Right kidney (tissue), 1 donor: ENCODE measurements around the gene GRAMD1B.

Experiments
- DNase-seq: peaks from one replicate; pipeline ENCODE4 v3.0.0-alpha.2; 2016

The GRAMD1B gene

DNA sequence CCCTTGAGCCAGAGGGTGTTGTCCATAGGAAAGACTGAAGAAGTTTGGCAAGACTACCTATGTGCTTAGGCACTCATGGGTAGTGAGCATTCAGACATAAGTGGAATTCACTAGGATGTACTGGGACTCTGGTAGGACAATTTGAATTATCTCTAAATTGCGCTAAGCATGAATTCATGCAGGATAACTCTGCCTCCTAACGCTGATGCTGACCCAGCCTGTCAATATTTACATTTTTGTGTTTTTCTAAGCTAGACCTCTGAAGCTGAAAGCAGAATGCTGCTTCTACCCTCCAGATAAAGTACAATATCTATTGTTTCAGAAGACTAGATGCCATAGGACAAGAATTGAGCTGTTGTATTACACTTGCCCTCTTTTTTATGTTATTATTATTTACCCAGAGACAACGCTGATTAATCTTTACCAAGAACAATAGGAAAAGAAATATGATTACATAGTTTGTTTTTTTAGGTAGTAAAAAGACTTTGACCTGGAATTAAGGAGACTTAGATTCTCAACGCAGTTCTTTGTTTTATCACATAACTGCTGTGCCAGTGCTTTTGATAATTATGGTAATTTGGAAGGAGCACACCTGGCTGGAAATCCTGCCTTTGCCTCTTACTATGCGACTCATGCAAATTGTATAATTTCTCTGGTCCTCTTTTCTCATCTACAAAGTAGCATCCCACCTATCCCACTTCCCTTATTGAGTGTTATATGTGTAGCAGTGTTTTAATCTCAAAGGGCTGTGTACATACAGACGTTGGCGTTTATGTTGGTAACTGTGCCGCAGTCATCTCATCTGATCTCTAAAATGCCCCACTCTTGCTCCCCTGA is 21.2 kb upstream of the GRAMD1B start:
- no peak for DNase-seq

GRCh38 chr11:123409456-123410217 is 20.4 kb upstream of the GRAMD1B start:
- no peak for DNase-seq

DNA sequence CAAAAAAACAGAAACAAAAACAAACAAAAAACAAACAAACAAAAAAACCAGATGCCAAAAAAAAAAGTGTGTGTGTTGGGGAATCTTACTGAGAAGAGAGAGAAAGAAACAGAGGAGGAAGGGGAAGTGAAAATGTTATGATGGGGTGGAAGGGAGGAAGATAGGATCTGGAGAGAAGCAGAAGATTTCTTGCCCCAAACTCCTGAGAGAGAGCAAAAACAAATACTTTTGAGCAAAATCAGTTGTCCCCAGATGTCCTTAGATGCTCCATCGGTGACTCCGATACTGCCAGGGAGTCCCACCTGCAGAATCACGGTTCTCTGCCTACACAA is 19.9 kb upstream of the GRAMD1B start:
- DNase-seq: no peak

- no peak for DNase-seq
Observed at GRCh38 chr11:123413636-123414035, 16.4 kb upstream of the GRAMD1B start.

- no peak for DNase-seq
Observed at GRCh38 chr11:123416566-123416965, 13.5 kb upstream of the GRAMD1B start.

DNA sequence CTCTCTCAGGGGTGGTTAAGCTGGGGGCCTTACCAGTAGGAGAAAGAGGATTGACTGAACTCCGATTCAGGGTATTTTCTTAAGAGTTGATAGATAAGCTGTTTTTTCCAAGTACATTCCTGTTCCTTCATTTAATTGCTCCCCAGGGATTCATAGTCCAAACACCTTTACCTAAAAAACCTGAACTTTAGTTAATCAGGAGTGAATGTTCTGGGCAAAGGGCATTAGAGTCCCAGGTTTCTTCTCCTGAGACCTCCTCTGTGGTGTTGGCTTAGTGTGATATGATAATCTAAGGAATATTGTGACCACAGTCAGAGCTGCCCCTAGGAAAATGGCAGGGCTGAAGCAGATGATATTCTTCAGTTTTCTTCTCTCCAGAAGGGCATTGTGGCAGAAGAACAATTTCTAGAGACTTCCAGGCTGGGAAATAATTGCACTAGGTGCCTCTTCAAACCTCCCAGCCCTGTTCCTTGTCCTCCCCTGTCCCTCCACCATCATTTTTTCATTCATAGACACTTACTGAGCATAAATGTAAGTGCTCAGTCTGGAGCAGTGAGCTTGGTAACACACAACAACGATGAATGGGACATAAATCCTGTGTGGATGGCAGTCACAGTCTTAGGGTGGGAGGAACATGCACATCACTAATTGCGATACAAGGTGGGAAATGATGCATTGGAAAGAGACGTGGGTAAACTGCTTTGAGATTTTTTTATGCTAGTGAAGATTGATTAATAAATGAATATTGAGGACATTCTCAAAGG is 11.5 kb upstream of the GRAMD1B start:
- DNase-seq: no peak

DNA sequence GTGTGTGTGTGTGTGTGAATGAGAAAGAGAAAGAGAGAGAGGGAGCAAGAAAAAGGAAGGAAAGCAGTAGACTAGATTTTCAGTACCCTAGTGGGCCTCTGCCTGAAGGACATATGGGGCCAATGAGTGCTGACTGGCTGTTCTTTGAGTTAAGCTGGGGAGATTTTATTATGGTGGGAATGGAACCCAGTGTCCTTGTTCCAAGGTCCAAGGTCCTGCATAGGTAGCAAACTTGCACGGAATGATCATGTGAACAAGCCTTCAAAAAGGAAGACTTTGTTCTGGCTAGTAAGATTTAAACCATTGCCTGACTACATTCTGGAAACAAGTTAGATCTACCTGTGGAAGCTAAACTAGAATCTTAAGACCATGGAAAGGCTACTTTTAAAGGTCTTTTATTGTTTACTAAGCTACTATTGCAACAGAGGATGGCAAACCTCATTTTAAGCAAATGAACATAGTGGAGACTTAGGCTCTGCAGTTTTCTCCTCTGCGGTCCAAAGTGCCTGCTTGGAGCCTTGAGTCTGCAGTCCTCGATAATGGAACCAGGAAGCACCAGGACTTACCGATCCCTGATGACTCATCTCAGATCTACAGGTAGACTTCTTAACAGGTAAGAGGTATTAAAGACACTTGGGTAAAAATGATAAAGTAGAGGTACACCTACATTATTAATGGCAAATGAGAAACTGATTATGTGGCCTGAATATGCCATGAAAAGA is 10.2 kb upstream of the GRAMD1B start:
- no peak for DNase-seq

GRCh38 chr11:123421589-123421988 is 8.5 kb upstream of the GRAMD1B start:
- DNase-seq: no peak

DNA sequence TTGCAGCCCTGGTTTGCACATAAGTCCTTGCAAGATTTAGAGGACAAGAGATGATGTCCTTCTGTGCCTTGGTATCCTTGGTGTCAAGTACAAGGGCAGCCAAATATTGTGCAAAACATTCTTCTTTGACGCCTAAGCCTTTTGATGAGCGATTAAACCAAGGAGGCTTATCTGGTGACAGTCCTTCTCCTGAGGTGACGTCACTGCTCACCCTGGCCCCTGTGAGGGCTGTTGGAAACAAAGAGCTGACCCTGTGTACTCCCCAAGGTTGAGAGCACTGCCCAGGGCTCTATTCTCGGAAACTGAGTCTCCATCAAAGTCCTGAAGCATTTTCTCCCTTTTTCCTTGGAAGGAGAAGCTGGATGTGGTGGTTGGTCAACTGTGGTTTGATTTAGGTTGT is 4.7 kb upstream of the GRAMD1B start:
- DNase-seq: no peak

DNA sequence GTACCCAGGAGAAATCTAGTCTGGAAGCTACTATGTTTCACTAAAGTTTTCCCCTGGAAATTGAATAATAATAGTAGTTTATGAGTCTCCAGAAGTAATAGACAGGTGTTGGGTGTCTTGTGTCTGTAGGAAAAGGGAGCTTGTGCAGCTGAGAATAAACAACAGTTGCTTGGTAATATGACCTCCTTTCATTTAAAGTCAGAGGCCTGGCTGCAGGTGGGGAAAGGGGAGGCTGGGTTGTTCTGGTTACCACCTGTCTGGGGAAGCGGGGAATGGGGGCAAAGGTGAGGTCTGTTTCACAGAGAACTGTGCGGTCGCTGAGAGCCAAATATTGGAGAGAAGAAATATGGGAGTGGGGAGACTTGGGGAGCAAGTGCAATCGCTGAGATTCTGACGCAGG is 3.3 kb upstream of the GRAMD1B start:
- DNase-seq: no peak

DNA sequence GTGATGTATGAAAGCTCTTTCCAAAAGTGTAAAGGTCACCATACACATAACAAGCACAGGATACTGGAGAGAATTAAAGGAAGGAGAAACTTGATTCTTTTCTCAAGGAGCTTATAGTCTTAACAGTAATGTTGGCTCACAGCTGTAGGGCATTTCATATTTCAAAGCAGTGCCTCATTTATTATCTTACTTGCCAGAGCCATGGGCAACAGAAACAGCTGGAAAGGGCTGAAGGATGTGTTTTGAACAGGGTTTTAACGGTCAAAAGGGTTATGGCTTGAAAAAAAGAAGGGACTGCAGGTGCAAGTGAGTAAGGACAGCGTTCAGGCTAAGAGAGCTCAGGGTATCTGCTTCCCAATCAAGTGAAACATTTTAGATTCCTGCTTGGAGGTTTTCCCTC is 2.7 kb upstream of the GRAMD1B start:
- no peak for DNase-seq

GRCh38 chr11:123428116-123428715 is 1.9 kb upstream of the GRAMD1B start:
- DNase-seq: no peak

GRCh38 chr11:123429336-123429735 is 733 bp upstream of the GRAMD1B start:
- DNase-seq: no peak

DNA sequence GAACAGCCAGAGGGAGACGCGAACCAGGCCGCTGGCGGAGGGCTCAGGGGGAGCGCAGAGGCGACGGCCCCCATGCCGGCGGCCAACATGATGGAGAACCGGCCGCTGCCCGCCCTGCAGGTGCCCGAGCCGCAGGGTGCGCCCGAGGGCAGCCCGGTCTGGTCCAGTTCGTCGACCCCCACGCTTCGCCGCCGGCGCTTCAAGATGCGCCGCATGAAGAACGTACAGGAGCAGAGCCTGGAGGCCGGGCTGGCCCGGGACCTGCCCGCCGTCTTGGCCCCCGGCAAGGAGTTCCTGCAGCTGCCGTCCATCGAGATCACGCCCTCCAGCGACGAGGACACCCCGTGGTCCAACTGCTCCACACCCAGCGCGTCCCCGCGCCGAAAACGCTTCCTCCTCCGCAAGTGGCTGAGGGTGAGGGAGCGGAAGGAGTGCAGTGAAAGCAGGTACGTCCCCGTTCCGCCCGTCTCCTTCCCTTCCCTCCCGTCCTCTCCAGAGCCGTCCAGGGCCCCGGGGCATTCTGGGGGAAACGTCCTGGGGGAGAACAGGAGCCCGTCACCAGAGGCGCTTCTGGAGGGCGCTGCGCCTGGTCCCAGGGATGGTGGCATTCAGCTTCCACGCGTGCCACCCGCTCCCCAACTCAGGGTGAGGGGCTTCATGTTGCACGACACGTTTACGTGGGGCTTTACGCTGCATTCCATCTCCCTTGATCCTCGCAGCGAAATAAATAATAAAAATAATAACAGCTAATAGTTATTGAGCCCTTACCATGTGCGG is 840 bp downstream of the GRAMD1B start:
- DNase-seq: peak; percentile 84

GRCh38 chr11:123431619-123432018 is 1.6 kb downstream of the GRAMD1B start:
- no peak for DNase-seq

DNA sequence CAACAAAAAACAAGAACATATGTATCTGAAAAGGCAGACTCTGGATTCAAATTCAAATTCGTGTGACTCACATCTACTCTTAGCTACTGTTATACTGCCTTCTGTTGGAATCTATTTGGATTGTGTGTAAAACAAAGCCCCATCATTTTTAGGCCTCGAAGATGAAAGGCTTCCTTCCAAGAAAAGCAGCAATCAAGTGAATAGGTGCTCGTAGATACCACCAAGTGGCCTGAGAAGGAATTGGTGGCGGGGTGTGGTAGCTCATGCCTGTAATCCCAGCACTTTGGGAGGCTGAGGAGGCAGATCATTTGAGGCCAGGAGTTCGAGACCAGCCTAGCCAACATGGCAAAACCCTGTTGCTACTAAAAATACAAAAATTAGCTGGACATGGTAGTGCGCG is 4.2 kb downstream of the GRAMD1B start:
- no peak for DNase-seq

DNA sequence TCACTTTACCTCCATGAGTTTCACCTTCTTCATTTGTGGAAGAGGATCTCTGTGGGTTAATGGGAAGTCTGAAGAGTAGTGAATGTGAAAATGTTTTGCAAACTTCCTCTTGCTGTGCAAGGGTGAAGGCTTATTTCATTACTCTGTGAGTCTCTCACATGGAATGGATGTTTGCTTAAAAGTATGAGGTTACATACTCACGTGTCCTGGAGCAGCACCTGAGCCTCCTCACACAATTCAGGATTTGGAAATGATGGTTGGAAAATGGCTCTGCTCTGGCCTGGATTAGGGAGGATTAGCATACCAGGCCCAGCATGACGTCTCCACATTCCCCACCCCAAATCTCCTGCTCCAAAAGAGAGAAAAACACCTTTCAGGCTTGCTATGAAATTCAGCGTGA is 4.8 kb downstream of the GRAMD1B start:
- no peak for DNase-seq

- no peak for DNase-seq
Observed at GRCh38 chr11:123437236-123437979, 7.3 kb downstream of the GRAMD1B start.

DNA sequence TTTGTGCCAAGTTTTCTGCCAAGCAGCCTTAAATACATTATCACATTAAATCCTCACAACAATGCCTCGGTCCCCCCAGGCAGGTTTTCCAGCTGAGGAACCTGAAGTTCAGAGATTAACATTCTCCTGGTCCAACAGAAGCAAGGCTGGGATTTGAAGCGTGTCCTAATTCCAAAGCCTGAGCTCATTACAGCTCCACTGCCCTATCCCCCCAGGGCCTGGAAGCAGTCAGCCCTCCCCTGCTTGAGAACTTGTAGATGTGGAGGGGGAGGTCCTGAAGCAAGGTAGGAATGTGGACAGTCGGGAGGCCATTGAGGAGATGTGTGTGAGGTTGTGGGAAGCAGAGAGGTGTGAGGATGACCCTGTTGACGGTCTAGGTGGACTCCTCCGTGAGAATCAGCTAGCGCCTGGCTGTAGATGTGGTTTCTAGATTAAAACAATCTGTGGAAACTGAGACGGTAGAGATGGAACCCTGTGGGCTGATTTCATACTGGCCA is 8.1 kb downstream of the GRAMD1B start:
- no peak for DNase-seq

- no peak for DNase-seq
Observed at GRCh38 chr11:123439616-123440015, 9.5 kb downstream of the GRAMD1B start.
